ENCODE results near the gene FAM13C. TPM values are rescaled to one million over a fixed set of nuclear protein-coding genes. Genes with fewer than 3 reads are reported as not detected.

The FAM13C gene
- polyA plus RNA-seq, 4 donors = 1.1 to 3.3 (median 3.0) TPM; not detected in 1

DNA sequence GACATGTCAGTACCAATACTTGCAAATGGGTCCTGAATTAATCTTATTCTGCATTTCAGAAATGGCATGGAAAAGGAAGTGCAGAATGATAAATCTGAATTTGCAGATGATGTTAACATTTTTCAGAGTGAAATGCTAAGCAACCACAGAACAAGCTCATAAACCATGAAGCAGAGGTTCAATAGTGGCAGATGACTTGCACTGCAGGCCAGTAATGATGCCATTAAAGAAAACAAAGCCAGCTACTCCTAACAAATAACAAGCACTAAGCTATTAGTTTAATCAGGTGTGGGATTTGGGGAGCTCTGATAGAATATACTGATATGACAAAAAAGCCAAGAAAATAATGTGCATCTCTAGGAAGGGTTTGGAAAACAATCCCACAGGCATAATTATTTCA is 85.4 kb downstream of the FAM13C start:
- no peaks in the 10 kb centered on the region for H3K4me1 ChIP-seq (ENCODE audit: control insufficient read depth in 3 of 3, insufficient read depth in 2 of 3, low read depth in 1 of 3, low read length in 2 of 3)
- no peaks in the 10 kb centered on the region for H3K36me3 ChIP-seq (ENCODE audit: control insufficient read depth in 3 of 3, insufficient read depth in 2 of 3, low read depth in 1 of 3, low read length in 3 of 3)
- H3K27me3 ChIP-seq (ENCODE audit: control insufficient read depth in 3 of 3, insufficient read depth in 3 of 3, low read length in 3 of 3) = no peaks in the 10 kb centered on the region
- no peaks in the 10 kb centered on the region for H3K9me3 ChIP-seq (ENCODE audit: control insufficient read depth in 2 of 2, insufficient read depth in 1 of 2, low read depth in 1 of 2, low read length in 1 of 2)
- no peak overlapping the region for H3K4me3 ChIP-seq (ENCODE audit: low read depth in 1 of 3, low read length in 3 of 3)
- DNase-seq (no peak), FAIRE-seq (no peak)
- no peak overlapping the region for H3K27ac ChIP-seq (ENCODE audit: low read depth in 1 of 3, low read length in 2 of 3)

DNA sequence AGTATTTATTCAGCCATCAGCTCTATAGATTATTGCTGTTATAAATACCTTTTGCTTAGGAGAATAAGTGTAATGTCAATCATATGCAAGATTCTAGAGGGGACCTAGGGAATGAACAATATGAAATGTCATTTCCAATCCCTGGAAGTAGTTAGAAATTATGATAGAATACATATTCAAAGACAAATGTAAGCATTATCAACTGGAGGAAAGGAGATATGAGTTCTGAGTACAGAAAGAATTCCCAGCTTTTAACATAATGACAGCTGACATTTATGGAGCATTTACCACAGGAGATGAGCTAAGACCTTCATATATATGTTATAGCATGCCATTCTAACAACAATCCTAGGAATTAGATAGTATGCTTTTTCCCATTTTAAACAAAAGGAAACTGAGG is 86.2 kb downstream of the FAM13C start:
- Histone ChIP-seq H3K9me3 (ENCODE audit: control insufficient read depth in 2 of 2, insufficient read depth in 1 of 2, low read depth in 1 of 2, low read length in 1 of 2) (no peaks in the 10 kb centered on the region), H3K27me3 (ENCODE audit: control insufficient read depth in 3 of 3, insufficient read depth in 3 of 3, low read length in 3 of 3) (no peaks in the 10 kb centered on the region), H3K4me3 (ENCODE audit: low read depth in 1 of 3, low read length in 3 of 3) (no peak overlapping the region), H3K36me3 (ENCODE audit: control insufficient read depth in 3 of 3, insufficient read depth in 2 of 3, low read depth in 1 of 3, low read length in 3 of 3) (no peaks in the 10 kb centered on the region), H3K4me1 (ENCODE audit: control insufficient read depth in 3 of 3, insufficient read depth in 2 of 3, low read depth in 1 of 3, low read length in 2 of 3) (no peaks in the 10 kb centered on the region), H3K27ac (ENCODE audit: low read depth in 1 of 3, low read length in 2 of 3) (no peak overlapping the region)
- FAIRE-seq (no peak), DNase-seq (no peak)

DNA sequence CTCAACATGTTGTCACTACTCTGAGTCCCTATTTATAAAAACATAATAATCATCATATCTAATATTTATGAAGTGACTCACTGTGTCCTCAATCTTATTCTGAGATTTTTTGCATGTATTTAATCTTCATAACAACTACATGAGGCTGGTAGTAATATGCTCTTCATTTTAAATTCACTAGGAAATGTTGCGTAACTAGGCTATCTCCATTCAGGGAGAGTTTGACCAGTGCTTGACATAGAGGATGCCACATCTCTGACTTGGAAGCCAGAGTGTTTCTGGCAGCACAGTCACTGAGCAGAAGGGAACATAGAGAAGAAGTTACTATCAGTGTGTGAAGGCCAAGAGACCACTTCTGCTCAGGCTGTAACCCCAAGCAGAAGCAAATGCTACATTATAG is 88.9 kb downstream of the FAM13C start:
- DNase-seq (no peak), FAIRE-seq (no peak)
- Histone ChIP-seq H3K4me1 (ENCODE audit: control insufficient read depth in 3 of 3, insufficient read depth in 2 of 3, low read depth in 1 of 3, low read length in 2 of 3) (no peaks in the 10 kb centered on the region), H3K4me3 (ENCODE audit: low read depth in 1 of 3, low read length in 3 of 3) (no peak overlapping the region), H3K9me3 (ENCODE audit: control insufficient read depth in 2 of 2, insufficient read depth in 1 of 2, low read depth in 1 of 2, low read length in 1 of 2) (no peaks in the 10 kb centered on the region), H3K27me3 (ENCODE audit: control insufficient read depth in 3 of 3, insufficient read depth in 3 of 3, low read length in 3 of 3) (no peaks in the 10 kb centered on the region), H3K27ac (ENCODE audit: low read depth in 1 of 3, low read length in 2 of 3) (no peak overlapping the region), H3K36me3 (ENCODE audit: control insufficient read depth in 3 of 3, insufficient read depth in 2 of 3, low read depth in 1 of 3, low read length in 3 of 3) (no peaks in the 10 kb centered on the region)
- 95 to 100% (median 96%) methylated on average over 1 of the region's 1 CpG for WGBS, 3 donors

DNA sequence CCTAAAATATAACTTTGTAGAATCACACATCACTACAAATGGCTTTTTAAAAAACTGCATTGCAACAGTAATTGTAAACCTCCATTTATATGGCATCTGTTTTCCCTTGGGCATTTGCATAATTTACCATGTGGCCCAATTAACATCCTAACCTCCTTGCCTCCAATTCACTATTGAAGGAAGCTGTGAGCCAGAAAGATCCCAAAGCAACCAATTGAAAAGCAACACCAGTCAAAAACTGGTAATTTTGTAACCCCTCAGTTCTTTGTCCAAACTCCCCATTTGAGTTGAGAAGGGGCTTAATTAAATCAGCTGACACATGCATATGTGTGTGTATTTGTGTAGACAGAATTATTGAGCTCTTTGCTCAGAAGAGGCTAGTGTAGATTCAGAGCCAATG is 90.3 kb downstream of the FAM13C start:
- no peaks in the 10 kb centered on the region for H3K36me3 ChIP-seq (ENCODE audit: control insufficient read depth in 3 of 3, insufficient read depth in 2 of 3, low read depth in 1 of 3, low read length in 3 of 3)
- H3K4me1 ChIP-seq (ENCODE audit: control insufficient read depth in 3 of 3, insufficient read depth in 2 of 3, low read depth in 1 of 3, low read length in 2 of 3) = no peaks in the 10 kb centered on the region
- FAIRE-seq (no peak), DNase-seq (no peak)
- H3K27ac ChIP-seq (ENCODE audit: low read depth in 1 of 3, low read length in 2 of 3) = no peak overlapping the region
- H3K4me3 ChIP-seq (ENCODE audit: low read depth in 1 of 3, low read length in 3 of 3) = no peak overlapping the region
- H3K27me3 ChIP-seq (ENCODE audit: control insufficient read depth in 3 of 3, insufficient read depth in 3 of 3, low read length in 3 of 3) = no peaks in the 10 kb centered on the region
- no peaks in the 10 kb centered on the region for H3K9me3 ChIP-seq (ENCODE audit: control insufficient read depth in 2 of 2, insufficient read depth in 1 of 2, low read depth in 1 of 2, low read length in 1 of 2)

DNA sequence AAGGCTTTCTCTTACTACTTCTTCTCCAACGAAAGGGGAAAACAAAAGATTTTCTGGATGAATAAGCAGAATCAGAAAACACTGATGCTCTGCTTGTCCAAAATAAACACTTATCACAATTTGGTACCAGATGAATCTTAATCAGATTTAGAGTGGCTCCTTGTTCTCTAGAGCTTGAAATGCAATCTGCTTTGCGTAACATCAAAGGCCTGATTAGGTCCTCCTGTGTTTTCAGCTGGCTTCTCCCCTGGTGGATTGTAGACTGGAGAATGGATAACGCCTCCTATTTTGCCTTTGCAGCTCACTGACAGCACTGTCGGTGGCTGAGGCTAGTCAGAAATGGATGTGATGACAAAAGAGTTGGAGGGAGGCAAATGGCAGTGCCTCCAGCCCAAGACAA is 91.2 kb downstream of the FAM13C start:
- H3K27ac ChIP-seq (ENCODE audit: low read depth in 1 of 3, low read length in 2 of 3) = no peak overlapping the region
- no peaks in the 10 kb centered on the region for H3K9me3 ChIP-seq (ENCODE audit: control insufficient read depth in 2 of 2, insufficient read depth in 1 of 2, low read depth in 1 of 2, low read length in 1 of 2)
- FAIRE-seq (no peak), DNase-seq (no peak)
- no peaks in the 10 kb centered on the region for H3K4me1 ChIP-seq (ENCODE audit: control insufficient read depth in 3 of 3, insufficient read depth in 2 of 3, low read depth in 1 of 3, low read length in 2 of 3)
- no peaks in the 10 kb centered on the region for H3K27me3 ChIP-seq (ENCODE audit: control insufficient read depth in 3 of 3, insufficient read depth in 3 of 3, low read length in 3 of 3)
- no peak overlapping the region for H3K4me3 ChIP-seq (ENCODE audit: low read depth in 1 of 3, low read length in 3 of 3)
- H3K36me3 ChIP-seq (ENCODE audit: control insufficient read depth in 3 of 3, insufficient read depth in 2 of 3, low read depth in 1 of 3, low read length in 3 of 3) = no peaks in the 10 kb centered on the region
- 70 to 84% (median 73%) methylated on average over 4 of the region's 4 CpGs for WGBS, 3 donors

DNA sequence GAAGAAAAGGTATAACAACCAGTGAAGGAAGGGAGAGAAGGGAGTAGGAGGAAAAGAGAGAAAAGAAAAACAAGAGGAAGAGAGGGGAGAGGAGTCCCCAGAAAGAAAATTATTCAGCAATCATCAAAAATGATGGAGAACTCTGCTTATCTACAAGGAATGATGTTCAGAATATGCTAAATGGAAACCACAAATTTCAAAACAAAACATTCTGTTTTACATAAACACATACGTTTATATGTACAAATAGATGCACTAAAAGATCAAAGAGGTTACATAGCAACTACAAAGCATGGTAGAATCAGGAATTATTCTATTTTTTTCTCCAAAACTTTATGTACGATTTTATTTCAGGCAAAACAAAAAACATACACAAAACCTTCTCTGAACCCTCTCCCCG is 91.9 kb downstream of the FAM13C start:
- no peaks in the 10 kb centered on the region for H3K4me1 ChIP-seq (ENCODE audit: control insufficient read depth in 3 of 3, insufficient read depth in 2 of 3, low read depth in 1 of 3, low read length in 2 of 3)
- no peaks in the 10 kb centered on the region for H3K9me3 ChIP-seq (ENCODE audit: control insufficient read depth in 2 of 2, insufficient read depth in 1 of 2, low read depth in 1 of 2, low read length in 1 of 2)
- 73 to 77% (median 74%) methylated on average over 3 of the region's 3 CpGs for WGBS, 3 donors
- H3K27me3 ChIP-seq (ENCODE audit: control insufficient read depth in 3 of 3, insufficient read depth in 3 of 3, low read length in 3 of 3) = no peaks in the 10 kb centered on the region
- no peak overlapping the region for H3K27ac ChIP-seq (ENCODE audit: low read depth in 1 of 3, low read length in 2 of 3)
- no peak for FAIRE-seq
- no peak overlapping the region for H3K4me3 ChIP-seq (ENCODE audit: low read depth in 1 of 3, low read length in 3 of 3)
- H3K36me3 ChIP-seq (ENCODE audit: control insufficient read depth in 3 of 3, insufficient read depth in 2 of 3, low read depth in 1 of 3, low read length in 3 of 3) = peaks cover 0 to 2% (median 0%) of the 10 kb centered on the region in 3 donors
- DNase-seq = no peak

DNA sequence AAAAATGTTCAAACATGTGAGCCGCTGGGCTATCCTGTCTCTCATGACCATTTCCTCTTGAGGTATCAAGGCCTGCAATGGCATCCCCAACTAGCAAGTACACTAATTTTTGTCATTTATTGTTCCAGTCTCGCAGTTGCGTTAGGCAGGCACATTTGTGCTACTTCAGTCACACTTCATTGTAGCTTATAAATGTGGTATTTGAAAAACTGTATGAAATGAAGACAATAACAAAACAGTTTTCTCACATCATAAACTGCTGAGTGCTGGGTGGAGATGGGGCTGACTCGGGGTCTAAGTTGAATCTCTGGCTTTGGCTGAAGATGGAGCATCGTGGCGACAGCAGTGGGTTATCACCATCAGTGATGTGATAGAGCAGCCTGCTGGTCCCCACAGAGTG is 92.7 kb downstream of the FAM13C start:
- Histone ChIP-seq H3K36me3 (ENCODE audit: control insufficient read depth in 3 of 3, insufficient read depth in 2 of 3, low read depth in 1 of 3, low read length in 3 of 3) (peaks cover 0 to 2% (median 0%) of the 10 kb centered on the region in 3 donors), H3K4me1 (ENCODE audit: control insufficient read depth in 3 of 3, insufficient read depth in 2 of 3, low read depth in 1 of 3, low read length in 2 of 3) (no peaks in the 10 kb centered on the region), H3K9me3 (ENCODE audit: control insufficient read depth in 2 of 2, insufficient read depth in 1 of 2, low read depth in 1 of 2, low read length in 1 of 2) (no peaks in the 10 kb centered on the region), H3K27ac (ENCODE audit: low read depth in 1 of 3, low read length in 2 of 3) (no peak overlapping the region), H3K4me3 (ENCODE audit: low read depth in 1 of 3, low read length in 3 of 3) (no peak overlapping the region), H3K27me3 (ENCODE audit: control insufficient read depth in 3 of 3, insufficient read depth in 3 of 3, low read length in 3 of 3) (no peaks in the 10 kb centered on the region)
- WGBS, 3 donors = 92 to 93% (median 92%) methylated on average over 6 of the region's 6 CpGs
- DNase-seq (no peak), FAIRE-seq (no peak)

DNA sequence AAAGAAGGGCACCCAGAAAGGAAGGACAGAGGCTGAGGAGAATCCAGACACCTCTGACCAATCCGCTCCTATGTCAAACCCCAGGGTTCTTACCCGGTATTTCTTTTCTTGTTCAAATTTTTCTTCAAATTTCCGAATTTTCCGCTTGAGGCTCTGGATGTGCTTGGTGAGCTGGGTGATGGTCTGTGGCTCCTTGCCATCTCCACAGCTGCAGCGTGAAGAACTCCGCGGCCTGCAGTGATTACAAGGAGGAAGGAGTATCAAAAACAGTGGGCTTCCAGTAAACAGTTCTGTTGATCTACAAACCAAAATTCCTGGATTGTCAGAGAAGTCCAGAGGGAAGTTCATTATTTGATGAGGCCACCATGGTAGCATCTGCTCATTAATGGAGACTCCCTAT is 93.9 kb downstream of the FAM13C start:
- FAIRE-seq = no peak
- WGBS, 3 donors = 84 to 94% (median 93%) methylated on average over 7 of the region's 7 CpGs

DNA sequence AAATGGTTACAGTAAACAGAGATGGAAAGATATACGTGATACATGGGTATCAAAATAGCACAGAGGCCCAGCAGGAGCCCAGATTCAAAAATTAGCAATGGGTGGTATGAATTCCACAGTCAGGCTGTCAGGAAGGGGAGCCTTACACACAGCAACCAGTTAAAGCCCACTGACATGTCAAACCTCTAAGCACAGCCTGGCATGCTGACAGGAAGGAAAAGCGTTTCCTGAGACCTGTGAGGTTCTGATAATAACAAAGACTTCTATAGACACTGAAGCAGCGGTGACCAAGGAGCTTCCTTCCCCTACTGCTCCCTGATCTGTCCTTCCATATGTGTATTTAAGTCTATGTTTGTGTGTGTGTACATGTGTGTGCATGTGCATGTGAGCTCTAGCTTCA is 96.0 kb downstream of the FAM13C start:
- no peaks in the 10 kb centered on the region for H3K27me3 ChIP-seq (ENCODE audit: control insufficient read depth in 3 of 3, insufficient read depth in 3 of 3, low read length in 3 of 3)
- peaks cover 0 to 2% (median 0%) of the 10 kb centered on the region in 3 donors for H3K36me3 ChIP-seq (ENCODE audit: control insufficient read depth in 3 of 3, insufficient read depth in 2 of 3, low read depth in 1 of 3, low read length in 3 of 3)
- no peak for FAIRE-seq
- H3K4me1 ChIP-seq (ENCODE audit: control insufficient read depth in 3 of 3, insufficient read depth in 2 of 3, low read depth in 1 of 3, low read length in 2 of 3) = no peaks in the 10 kb centered on the region
- WGBS, 3 donors = 57 to 91% (median 61%) methylated on average over 3 of the region's 3 CpGs
- no peaks in the 10 kb centered on the region for H3K9me3 ChIP-seq (ENCODE audit: control insufficient read depth in 2 of 2, insufficient read depth in 1 of 2, low read depth in 1 of 2, low read length in 1 of 2)
- no peak overlapping the region for H3K4me3 ChIP-seq (ENCODE audit: low read depth in 1 of 3, low read length in 3 of 3)
- H3K27ac ChIP-seq (ENCODE audit: low read depth in 1 of 3, low read length in 2 of 3) = no peak overlapping the region
- no peak for DNase-seq

More for the DNA sequence above, 93.9 kb downstream of the FAM13C start:
- no peaks in the 10 kb centered on the region for H3K4me1 ChIP-seq (ENCODE audit: control insufficient read depth in 3 of 3, insufficient read depth in 2 of 3, low read depth in 1 of 3, low read length in 2 of 3)
- no peaks in the 10 kb centered on the region for H3K9me3 ChIP-seq (ENCODE audit: control insufficient read depth in 2 of 2, insufficient read depth in 1 of 2, low read depth in 1 of 2, low read length in 1 of 2)
- no peak for DNase-seq
- no peak overlapping the region for H3K27ac ChIP-seq (ENCODE audit: low read depth in 1 of 3, low read length in 2 of 3)
- H3K36me3 ChIP-seq (ENCODE audit: control insufficient read depth in 3 of 3, insufficient read depth in 2 of 3, low read depth in 1 of 3, low read length in 3 of 3) = peaks cover 0 to 2% (median 0%) of the 10 kb centered on the region in 3 donors
- H3K4me3 ChIP-seq (ENCODE audit: low read depth in 1 of 3, low read length in 3 of 3) = no peak overlapping the region
- no peaks in the 10 kb centered on the region for H3K27me3 ChIP-seq (ENCODE audit: control insufficient read depth in 3 of 3, insufficient read depth in 3 of 3, low read length in 3 of 3)

Data from small intestine (tissue), 7 donors.